Erythroblast (primary cell): ENCODE data around the gene SFRP5.

Experiments used
- GATA1 ChIP-seq: IDR thresholded peaks from 2 replicates; pipeline ENCODE4 v1.6.1; 2011; ENCODE audit warnings: low read depth, mild to moderate bottlenecking, control low read depth, low read length, moderate library complexity
- POLR2A ChIP-seq: IDR thresholded peaks from 2 replicates; pipeline ENCODE4 v1.6.1; 2011; ENCODE audit warnings: mild to moderate bottlenecking, low read length

- no peak for TF ChIP-seq POLR2A
- TF ChIP-seq GATA1: no peak
Observed at GRCh38 chr10:97762056-97762455, 9.7 kb downstream of the SFRP5 start.
